ENCODE results near the gene WDR93. TPM values are rescaled to one million over a fixed set of nuclear protein-coding genes. Genes with fewer than 3 reads are reported as not detected.

Gene WDR93
- total and polyA plus RNA-seq, 2 experiments from 2014 or later = 0.13 TPM; not detected in 1

DNA sequence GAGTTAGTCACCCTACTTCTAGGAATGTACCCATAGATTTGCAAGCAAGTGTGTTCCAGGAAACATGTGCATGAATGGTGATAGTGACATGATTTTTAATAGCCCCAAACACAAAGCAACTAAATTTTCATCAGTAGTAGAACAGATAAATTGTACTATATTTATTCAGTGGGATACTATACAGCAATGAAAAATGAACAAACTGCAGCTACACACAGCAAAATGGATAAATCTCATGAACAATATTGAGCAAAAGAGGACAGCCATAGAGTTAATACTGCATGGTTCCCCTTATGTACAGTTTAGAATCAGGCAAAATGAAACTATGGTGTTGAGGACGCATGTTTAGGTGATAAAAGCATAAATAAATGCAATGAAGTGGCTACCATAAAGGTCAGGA lies 34.5 kb downstream of the WDR93 start:
- H3K27ac ChIP-seq = no peak overlapping the region
- WGBS (ENCODE audit: low lambda C conversion rate, missing lambda C conversion rate) = 94% methylated on average over 1 of the region's 1 CpG
- H4K20me1 ChIP-seq (ENCODE audit: insufficient read depth, poor library complexity, severe bottlenecking) = no peaks in the 10 kb centered on the region
- no peak for DNase-seq (ENCODE audit: low spot score)
- H3K79me2 ChIP-seq = no peaks in the 10 kb centered on the region
- peaks cover 3% of the 10 kb centered on the region for H3K4me1 ChIP-seq (ENCODE audit: insufficient read depth)
- H2AFZ ChIP-seq = no peak overlapping the region
- H3K9me3 ChIP-seq (ENCODE audit: low read depth) = no peaks in the 10 kb centered on the region
- H3K9me2 ChIP-seq (replicated peaks; ENCODE audit: insufficient read depth) = no peaks in the 10 kb centered on the region
- H3K27me3 ChIP-seq = no peaks in the 10 kb centered on the region
- H3K36me3 ChIP-seq (replicated peaks; ENCODE audit: insufficient read depth, low read depth) = peaks cover 3% of the 10 kb centered on the region
- no peak overlapping the region for H3K4me3 ChIP-seq
- H3K4me2 ChIP-seq = no peak overlapping the region
- no peak for TF ChIP-seq EZH2 (IDR thresholded peaks at IDR 0.05; ENCODE audit: borderline replicate concordance)
- no peak for TF ChIP-seq EZH2phosphoT487 (IDR thresholded peaks at IDR 0.05; ENCODE audit: low read depth, severe bottlenecking, unreplicated experiment)
- TF ChIP-seq, protein P1, sequence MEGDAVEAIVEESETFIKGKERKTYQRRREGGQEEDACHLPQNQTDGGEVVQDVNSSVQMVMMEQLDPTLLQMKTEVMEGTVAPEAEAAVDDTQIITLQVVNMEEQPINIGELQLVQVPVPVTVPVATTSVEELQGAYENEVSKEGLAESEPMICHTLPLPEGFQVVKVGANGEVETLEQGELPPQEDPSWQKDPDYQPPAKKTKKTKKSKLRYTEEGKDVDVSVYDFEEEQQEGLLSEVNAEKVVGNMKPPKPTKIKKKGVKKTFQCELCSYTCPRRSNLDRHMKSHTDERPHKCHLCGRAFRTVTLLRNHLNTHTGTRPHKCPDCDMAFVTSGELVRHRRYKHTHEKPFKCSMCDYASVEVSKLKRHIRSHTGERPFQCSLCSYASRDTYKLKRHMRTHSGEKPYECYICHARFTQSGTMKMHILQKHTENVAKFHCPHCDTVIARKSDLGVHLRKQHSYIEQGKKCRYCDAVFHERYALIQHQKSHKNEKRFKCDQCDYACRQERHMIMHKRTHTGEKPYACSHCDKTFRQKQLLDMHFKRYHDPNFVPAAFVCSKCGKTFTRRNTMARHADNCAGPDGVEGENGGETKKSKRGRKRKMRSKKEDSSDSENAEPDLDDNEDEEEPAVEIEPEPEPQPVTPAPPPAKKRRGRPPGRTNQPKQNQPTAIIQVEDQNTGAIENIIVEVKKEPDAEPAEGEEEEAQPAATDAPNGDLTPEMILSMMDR (IDR thresholded peaks at IDR 0.05; ENCODE audit: poor library complexity) = no peak

DNA sequence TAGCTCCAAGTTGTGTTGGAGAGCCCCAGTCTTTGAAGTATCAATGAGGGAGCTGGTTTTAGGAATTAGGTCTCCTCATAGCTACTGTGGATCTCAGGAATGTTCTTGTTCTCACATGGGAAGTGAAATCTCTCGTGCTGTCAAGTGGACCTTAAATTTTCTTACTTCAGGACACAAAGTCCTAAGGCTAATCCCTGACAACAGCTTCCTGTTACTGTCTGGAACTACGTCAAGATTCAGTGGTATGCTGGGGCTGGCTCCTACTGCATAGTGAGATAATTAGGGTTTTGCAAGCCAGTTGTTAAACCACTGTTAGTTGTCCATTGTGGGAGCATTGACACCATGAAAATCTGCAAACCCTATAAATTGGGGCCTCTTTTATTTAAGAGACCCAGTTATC lies 37.6 kb downstream of the WDR93 start:
- no peak overlapping the region for H3K4me3 ChIP-seq
- H3K27me3 ChIP-seq = peaks cover 4% of the 10 kb centered on the region
- H3K79me2 ChIP-seq = no peaks in the 10 kb centered on the region
- H2AFZ ChIP-seq = no peak overlapping the region
- peak; percentile 48 for DNase-seq (ENCODE audit: low spot score)
- 36% methylated on average over 2 of the region's 2 CpGs for WGBS (ENCODE audit: low lambda C conversion rate, missing lambda C conversion rate)
- no peaks in the 10 kb centered on the region for H3K9me2 ChIP-seq (replicated peaks; ENCODE audit: insufficient read depth)
- no peak for TF ChIP-seq EZH2phosphoT487 (IDR thresholded peaks at IDR 0.05; ENCODE audit: low read depth, severe bottlenecking, unreplicated experiment)
- TF ChIP-seq, protein P1 (IDR thresholded peaks at IDR 0.05; ENCODE audit: poor library complexity) = no peak
- no peak for TF ChIP-seq EZH2 (IDR thresholded peaks at IDR 0.05; ENCODE audit: borderline replicate concordance)
- no peaks in the 10 kb centered on the region for H3K9me3 ChIP-seq (ENCODE audit: low read depth)
- peaks cover 3% of the 10 kb centered on the region for H3K4me1 ChIP-seq (ENCODE audit: insufficient read depth)
- H4K20me1 ChIP-seq (ENCODE audit: insufficient read depth, poor library complexity, severe bottlenecking) = no peaks in the 10 kb centered on the region
- H3K36me3 ChIP-seq (replicated peaks; ENCODE audit: insufficient read depth, low read depth) = peaks cover 3% of the 10 kb centered on the region
- peak overlapping the region; percentile 80 for H3K27ac ChIP-seq
- H3K4me2 ChIP-seq = no peak overlapping the region

DNA sequence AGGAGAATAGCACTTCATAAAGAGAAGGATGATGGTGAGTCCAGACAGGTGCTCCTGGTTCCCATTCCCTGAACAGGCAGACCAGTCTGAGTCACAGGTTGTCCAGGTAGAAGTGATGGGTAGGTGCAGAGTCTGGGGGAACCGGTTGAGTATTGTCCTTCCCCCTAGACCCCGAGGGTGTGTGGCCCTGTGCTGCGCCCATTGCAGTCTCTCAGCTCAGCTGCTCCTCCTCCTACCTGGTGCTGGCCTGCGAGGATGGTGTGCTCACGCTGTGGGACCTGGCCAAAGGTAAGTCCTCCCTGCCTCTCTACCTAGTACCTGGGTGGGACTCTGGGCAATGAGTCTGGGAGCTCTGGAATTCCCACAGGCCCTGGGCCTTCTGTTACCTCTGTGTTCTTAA lies 40.7 kb downstream of the WDR93 start:
- Histone ChIP-seq H4K20me1 (ENCODE audit: insufficient read depth, poor library complexity, severe bottlenecking) (no peaks in the 10 kb centered on the region), H3K9me2 (replicated peaks; ENCODE audit: insufficient read depth) (no peaks in the 10 kb centered on the region), H3K27me3 (peaks cover 9% of the 10 kb centered on the region), H3K36me3 (replicated peaks; ENCODE audit: insufficient read depth, low read depth) (no peaks in the 10 kb centered on the region), H3K4me3 (no peak overlapping the region), H3K27ac (no peak overlapping the region), H3K4me2 (no peak overlapping the region), H3K79me2 (no peaks in the 10 kb centered on the region), H2AFZ (no peak overlapping the region), H3K4me1 (ENCODE audit: insufficient read depth) (peaks cover 3% of the 10 kb centered on the region), H3K9me3 (ENCODE audit: low read depth) (no peaks in the 10 kb centered on the region)
- no peak for TF ChIP-seq EZH2 (IDR thresholded peaks at IDR 0.05; ENCODE audit: borderline replicate concordance)
- TF ChIP-seq EZH2phosphoT487 (IDR thresholded peaks at IDR 0.05; ENCODE audit: low read depth, severe bottlenecking, unreplicated experiment) = no peak
- TF ChIP-seq, protein P1 (IDR thresholded peaks at IDR 0.05; ENCODE audit: poor library complexity) = no peak
- DNase-seq (ENCODE audit: low spot score) = no peak
- 86% methylated on average over 5 of the region's 5 CpGs for WGBS (ENCODE audit: low lambda C conversion rate, missing lambda C conversion rate)
